Astrocyte of the hippocampus (primary cell): ENCODE data around the gene MORF4L1.
A peak's percentile ranks its signal among the peaks of the same experiment; 100 is the strongest.
"Not testable (repeated sequence)": the region's sequence is repeated elsewhere in the genome, so short reads cannot be mapped to it uniquely, and the experiment has no call there.

ENCODE experiments used
- DNase-seq: peaks from one replicate; pipeline ENCODE4 v3.0.0; 2011; ENCODE audit warnings: low read depth, low spot score

Gene MORF4L1

DNA sequence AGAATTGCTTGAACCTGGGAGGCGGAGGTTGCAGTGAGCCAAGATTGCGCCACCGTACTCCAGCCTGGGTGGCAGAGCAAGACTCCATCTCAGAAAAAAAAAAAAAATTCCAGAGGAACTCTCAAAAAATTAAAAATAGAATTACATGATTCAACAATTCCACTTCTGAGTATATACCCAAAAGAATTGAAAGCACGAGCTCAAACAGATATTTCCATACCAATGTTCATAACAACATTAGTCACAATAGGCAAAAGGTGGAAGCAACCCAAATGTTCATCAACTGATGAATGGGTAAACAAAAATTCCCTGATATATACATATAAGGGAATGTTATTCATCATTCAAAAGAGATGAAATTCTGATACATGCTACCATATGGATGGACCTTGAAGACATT lies 16.9 kb upstream of the MORF4L1 start:
- no peak for DNase-seq

DNA sequence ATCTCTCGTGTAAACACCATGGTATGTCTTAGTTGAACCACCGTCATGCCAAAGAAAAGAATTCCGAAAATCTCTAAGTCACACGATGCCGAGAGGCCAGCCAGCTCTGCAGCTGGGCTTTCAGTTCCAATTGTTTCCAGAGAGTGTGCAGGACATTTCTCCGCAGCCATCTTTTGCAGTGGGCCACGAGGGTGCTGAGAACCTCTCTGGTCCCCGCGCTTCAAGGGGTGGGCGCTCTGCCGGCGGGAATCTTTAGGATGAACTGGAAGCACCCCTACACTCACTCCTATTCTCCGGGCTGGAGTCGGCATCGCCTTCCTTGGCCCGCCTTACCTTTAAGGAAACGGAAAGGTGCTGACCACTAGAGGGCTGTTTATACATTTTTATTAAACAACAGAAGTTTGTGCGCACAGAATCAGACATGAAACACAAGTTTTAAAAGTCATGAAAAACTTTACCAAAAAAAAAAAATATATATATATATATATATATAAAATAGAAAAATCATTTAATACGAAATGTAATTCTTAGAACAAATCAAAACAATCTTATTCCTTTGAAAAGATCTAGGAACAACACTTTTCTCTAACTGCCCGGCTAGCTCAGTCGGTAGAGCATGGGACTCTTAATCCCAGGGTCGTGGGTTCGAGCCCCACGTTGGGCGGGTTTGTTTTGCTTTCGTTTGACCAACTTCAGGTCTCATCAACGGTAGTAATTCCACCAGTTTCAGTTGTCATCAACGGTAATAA lies 12.5 kb upstream of the MORF4L1 start:
- peak; percentile 92 for DNase-seq

DNA sequence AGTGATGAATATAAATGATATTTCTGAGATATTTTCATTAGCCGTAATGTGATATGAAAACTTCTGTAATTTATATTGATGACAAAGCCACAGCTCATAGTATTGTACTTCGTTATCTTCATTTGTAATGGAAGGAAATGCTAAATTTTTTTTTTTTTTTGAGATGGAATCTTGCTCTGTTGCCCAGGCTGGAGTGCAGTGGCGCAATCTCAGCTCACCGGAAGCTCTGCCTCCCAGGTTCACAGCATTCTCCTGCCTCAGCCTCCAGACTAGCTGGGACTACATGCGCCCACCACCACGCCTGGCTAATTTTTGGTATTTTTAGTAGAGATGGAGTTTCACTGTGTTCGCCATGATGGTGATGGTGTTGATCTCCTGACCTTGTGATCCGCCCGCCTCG lies 7.1 kb upstream of the MORF4L1 start:
- not testable (repeated sequence) for DNase-seq

DNA sequence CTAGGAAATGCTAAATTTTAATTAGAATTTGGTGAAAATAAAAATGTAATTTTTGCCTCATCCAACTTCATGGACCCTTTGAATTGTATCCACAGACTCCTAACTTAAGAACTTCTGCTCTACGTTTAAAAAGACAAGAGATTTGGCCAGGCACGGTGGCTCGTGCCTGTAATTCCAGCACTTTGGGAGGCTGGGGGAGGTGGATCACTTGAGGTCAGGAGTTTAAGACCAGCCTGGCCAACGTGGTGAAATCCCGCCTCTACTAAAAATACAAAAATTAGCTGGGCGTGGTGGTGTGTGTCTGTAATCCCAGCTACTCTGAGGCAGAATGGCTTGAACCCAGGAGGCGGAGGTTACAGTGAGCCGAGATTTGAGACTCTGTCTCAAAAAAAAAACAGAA lies 6.7 kb upstream of the MORF4L1 start:
- DNase-seq: not testable (repeated sequence)

DNA sequence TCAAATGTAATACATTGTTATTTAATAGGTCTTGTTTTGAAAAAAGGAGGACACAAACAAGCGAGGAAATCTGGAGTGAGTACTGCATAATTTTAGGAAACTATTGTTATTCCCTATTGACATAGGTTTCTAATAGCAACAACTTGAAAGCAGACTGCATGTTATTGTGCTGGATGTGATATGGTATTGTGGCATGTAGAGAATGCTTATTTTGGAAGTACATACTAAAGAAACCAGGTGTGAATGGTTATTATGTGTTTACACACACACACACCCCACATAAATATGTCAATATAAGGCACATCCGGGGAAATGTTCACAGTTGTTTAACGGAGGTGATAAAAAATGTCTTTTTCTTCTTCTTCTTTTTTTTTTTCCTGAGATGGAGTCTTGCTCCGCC lies 5.9 kb upstream of the MORF4L1 start:
- DNase-seq: peak; percentile 15

DNA sequence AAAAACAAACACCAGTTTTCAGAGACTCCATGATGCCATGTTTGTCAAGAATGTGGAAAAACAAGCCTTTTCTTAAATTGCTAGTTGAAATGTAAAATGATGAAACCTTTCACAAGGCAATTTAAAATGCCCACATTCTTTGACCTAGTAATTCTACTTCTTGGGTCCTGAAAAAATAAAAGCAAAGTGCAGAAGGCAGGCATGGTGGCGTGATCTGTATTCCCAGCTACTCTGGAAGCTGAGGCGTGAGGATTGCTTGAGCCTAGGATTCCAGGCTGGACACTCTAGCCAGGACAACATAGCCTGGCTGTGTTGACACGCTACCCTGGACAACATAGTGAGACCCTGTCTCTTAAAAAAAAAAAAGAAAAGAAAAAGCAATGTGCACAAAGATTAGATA lies 4.3 kb upstream of the MORF4L1 start:
- no peak for DNase-seq

DNA sequence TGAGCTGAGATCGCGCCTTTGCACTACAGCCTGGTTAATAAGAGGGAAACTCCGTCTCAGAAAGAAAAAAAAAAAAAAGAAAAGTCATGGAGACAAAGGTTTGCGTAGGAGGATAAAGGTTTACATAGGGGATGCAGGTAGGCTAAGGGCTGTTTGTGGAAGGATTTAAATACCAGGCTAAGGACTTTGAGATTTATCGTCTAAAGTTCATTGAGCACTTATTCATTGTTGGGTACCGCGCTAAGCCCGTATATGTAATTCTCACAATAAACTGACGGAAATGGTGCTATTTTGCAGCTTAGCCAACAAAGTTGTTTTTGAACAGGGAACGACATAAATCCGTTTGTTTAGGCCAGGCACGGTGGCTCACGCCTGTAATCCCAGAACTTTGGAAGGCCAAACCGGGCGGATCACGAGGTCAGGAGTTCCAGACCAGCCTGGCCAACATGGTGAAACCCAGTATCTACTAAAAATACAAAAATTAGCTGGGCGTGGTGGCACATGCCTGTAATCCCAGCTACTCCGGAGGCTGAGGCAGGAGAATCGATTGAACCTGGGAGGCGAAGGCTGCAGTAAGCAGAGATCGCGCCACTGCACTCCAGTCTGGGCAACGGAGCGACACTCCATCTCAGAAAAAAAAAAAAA lies 1.1 kb upstream of the MORF4L1 start:
- not testable (repeated sequence) for DNase-seq

DNA sequence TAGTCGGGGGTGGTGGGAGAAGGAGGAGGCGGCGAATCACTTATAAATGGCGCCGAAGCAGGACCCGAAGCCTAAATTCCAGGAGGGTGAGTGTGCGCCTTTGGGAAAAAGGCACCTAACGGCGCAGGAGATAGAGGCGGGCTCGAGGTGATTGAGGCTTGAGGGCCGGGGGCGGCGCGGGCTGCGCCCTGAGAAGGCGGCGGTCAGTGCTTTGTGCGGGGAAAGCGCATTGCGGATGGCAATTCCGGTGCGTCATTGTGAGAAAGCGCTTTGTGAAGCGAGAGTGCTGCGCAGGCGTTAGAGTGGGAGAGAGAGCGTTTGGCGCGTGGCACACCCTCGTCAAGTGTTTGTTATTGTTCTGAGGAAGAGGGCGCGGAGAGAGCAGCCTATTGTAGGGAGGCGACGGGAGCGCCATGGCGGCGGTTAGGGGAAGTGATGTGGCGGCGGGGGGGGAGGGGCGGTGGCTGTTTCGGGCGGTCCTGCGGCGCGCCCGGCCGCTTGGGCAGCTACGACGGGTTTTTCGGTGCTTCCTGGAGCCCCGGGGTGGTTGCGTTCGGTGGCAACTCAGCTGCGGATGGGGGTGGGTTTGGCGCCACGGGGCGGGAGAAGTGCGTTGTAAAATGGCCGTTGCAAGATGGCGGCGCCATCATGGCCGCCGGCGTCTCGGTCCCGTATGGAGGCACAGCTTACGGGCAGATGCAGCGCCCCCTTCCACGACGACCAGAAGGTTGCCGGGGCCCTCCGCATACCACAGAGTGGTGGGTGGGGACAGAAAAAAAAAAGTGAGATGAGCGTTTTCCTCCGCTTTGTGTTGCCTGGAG lies 492 bp downstream of the MORF4L1 start:
- peak; percentile 95 for DNase-seq

DNA sequence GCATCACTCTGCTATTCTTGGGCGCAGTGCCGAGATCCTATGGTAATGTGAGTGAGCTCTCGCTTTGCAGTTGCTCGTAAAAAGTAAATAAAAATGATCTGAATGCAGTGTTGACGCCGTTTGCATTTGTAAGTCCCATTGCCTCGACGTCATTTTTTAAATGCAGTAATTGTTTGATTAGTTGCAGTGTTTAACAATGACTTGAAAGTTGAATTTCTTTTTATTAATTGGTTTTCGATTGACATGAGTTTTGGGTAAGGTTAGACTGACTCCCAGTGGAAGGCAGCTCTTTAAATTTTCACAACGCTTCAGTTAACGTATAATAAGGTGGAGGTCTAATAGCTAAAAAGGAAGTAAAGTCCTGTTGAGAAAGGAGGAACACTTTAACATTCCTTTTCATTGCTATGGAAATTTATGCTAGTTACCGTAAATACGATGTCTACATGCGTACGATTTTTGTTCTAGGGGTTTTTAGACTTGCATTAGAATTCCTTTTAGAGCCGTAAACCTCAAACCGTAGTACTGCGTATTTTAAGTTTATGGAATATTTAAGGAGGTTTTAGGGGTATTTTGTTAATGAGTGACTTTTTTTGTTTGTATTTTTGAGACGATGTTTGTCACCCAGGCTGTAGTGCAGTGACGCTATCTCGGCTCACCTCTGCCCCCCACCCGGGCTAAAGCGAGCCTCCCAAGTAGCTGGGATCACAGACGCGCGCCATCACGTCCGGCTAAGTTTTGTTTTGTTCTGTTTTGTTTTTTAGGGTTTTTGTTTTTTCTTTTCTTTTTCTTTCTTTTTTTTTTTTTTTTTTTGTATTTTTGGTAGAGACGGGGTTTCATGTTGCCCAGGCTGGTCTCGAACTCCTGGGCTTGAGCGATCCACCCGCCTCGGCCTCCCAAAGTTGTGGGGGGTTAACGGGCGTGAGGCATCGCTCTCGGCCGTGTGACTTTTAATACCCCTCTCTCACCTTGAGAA lies 1.4 kb downstream of the MORF4L1 start:
- DNase-seq: peak; percentile 37

DNA sequence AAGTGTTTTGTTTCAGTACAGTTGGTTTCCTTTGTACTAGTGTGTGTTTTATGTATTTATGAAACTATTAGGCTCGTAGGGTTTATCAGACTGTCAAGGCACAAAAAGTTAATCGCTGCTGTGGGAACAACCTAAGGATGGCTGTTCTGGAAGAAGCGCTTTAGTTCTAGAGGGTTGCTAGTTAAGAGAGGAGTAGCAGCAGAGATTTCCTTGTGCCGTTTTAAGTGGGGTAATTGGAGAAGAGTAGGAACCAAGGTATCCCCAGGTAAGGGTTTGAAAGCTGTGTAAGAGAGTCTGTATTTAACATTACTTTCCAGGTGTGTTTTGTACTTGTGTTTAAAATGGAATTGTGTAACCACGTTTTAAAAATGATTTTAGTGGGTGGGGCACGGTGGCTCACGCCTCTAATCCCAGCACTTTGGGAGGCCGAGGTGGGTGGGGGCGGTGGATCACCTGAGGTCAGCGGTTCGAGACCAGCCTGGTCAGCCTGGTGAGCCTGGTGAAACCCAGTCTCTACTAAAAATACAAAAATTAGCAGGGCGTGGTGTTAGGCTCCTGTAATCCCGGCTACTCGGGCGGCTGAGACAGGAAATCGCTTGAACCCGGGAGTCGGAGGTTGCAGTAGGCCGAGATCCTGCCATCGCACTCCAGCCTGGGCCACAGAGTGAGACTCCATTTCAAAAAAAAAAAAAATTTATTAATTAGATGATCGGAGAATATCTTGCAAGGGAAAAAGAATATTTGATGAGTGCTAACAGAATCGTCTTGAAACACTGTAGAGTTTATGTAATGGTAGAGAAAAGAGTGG lies 2.6 kb downstream of the MORF4L1 start:
- no peak for DNase-seq

DNA sequence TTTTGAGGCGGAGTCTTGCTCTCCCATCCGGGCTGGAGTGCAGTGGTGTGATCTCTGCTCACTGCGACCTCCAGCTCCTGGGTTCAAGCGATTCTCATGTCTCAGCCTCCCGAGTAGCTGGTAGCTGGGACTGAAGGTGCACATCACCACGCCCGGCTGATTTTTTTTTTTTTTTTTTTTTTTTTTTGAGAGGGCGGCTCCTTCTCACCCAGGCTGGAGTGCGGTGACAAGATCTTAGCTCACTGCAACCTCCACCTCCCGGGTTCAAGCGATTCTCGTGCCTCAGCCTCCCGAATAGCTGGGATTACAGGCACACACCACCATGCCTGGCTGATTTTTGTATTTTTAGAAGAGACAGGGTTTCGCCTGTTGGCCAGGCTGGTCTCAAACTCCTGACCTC lies 4.3 kb downstream of the MORF4L1 start:
- DNase-seq: not testable (repeated sequence)

DNA sequence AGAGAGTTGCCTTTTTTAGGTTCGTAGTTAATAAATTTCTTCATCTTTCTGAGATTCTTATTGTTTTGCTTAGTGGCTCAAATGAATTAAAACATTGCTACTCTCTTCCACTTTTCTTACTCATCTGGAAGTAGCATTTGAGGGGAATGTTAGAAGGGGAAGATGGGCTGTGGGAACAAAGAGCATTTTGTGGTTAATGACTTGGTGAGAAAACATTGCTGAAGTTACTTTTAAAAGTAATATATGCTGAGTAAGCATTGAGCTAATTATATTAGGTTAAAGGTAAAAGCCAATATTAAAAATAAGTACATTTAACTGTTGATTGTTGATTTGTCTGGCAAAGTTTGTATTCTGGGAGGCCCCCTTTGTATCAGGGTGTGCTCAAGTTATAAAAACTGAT lies 5.7 kb downstream of the MORF4L1 start:
- peak; percentile 63 for DNase-seq

DNA sequence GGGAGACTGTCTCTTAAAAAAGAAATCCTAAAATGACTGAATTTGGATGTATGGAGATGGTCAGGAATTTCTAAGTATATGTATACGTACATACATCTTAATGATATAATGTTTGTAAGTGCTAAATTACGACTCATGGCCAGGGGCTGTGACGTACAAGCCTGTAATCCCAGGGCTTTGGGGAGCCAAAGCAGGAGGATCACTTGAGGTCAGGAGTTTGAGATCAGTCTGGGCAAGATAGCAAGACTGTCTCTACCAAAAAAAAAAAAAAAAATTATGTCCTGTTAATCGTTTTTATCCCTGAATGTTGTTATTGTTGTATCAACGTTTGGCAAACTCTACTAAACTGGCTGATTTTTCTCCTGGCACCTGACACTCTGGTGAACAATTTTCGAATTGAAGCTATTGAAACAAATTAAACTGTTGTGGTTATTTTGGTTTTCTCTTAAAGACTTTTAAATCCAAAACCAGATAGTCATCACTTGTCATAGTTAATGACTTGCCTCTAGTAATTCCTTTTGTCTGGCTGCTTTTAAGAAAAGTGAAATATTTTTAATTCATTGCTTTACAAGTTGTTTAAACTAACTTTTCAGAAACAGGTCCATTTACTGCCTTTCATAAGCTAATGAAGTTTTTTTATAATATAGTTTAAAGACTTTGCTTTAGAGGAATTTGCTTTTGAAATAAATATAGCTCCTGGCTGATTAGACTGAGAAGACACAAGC lies 7.0 kb downstream of the MORF4L1 start:
- DNase-seq: no peak

DNA sequence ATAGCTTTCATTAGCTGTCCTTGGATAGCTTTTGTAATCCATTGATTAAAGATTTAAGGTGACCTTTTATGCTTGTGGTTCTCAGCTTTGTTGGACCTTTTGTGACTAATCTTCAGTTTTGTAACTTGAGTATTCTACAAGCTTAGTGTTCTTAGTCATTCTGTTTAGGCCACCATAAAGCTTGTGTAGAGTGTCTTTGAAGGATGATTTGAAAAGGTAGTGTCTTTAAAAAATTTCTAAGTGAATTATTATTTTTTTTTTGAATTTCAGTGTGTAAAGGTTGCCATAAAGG lies 7.5 kb downstream of the MORF4L1 start:
- DNase-seq: peak; percentile 34

DNA sequence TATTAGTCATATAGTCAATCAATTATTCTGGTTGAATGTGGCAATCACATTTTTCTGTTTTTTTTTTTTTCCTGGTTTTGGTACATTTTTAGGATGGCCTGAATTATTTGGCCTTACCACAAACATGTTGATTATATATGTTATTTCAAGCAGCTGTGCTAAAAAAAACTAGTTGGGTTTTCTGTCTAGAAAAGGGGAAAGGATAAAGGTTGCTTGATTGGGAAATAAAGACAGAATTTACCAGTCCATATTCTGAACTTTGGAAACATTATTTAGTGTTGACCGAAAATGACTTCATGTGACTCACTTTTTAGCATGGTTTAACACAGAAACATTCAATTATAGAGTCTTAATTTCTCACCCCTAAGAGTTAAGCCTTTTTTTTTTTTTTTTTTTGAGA lies 8.1 kb downstream of the MORF4L1 start:
- DNase-seq: peak; percentile 46

DNA sequence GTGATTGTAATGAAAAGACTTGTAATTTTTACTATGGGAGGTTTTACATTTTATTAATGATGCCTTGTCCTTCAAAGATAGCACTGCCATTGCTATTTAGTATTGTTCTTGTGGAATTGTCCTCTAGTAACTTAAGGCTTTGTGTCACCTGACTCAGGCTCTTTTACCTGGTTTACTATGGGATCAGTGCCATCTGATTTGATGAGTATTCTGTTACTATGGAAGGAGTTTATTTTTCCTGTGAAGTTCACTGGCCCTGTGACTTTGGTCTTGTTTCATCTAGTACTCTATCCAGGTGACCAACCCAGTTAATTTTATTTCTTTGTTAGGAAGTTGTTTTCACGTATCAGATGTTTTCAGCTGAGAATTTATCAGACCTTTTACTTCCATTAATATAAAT lies 9.0 kb downstream of the MORF4L1 start:
- no peak for DNase-seq

DNA sequence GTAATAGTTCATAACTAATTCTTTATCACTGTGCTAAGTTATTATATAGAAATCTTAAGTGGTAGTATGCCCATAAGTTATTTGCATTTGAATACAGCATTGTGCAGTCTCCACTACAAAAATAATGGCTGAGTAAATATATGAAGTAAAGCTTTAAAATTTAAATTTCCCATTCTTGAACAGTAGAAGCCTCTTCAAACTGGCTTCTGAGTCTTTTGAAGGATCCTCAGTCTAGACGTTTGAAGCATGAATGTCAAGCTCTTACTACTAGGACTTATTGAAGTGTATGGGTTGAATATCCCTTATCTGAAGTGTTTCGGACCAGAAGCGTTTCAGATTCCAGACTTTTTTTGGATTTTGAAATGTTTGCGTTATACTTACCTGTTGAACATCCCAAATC lies 16.3 kb downstream of the MORF4L1 start:
- no peak for DNase-seq

DNA sequence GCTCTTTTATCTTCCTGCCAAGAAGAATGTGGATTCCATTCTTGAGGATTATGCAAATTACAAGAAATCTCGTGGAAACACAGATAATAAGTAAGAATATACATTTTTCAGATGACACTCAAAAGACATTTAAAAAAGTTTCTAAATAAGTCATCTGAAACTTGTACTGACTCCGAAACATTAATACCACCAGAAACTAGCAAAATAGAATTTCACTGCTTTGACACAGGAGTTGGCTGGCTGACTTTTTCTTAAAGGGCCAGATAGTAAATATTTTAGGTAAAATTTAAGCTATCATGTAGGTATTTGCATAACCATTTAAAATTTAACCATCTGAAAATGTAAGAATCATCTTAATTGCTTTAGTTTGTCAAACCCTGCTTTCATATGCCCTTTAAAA lies 20.8 kb downstream of the MORF4L1 start:
- no peak for DNase-seq

DNA sequence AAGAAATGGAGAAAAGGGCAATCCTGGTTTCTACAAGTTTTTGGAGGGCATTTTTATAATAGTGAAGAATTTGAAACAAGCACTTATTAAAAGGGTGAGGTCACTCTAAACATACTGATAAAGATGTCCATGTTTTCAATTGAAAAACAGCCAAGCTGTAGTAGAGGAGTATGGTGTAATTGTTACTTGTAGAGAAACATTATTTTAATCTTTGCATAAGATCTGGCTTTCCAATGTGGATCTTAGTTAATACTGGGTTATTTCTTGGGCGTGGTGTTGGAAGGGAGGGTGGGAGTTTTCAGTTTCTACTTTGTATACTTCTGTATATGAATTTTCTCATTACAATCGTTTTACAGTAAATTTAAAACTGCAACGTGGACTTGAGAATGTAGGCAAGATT lies 22.8 kb downstream of the MORF4L1 start:
- DNase-seq: no peak

DNA sequence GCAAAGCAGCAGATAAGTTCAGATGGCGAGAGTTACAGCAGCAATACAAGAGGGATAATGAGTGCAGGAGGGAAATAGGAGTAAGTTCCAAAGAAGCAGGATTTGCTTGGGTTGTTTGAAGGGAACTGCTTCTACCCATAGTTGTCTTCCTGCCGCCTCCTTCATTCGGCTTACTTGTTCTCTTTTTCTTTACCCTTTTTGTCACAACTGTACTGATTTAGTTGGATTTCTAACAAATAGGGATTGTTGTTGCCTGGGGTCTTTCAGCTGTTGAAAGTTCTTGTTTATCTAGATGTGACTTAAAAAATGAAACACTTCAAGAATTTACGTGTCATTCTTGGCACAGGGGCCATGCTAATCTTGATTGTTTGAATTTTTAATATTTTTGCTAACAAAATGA lies 25.9 kb downstream of the MORF4L1 start:
- DNase-seq: no peak
